Measurements from ENCODE around the gene PLCB1.

PLCB1 gene

GRCh38 chr20:8215361-8215781 is 83.3 kb downstream of the PLCB1 start:
- DNase-seq: no peak

DNA sequence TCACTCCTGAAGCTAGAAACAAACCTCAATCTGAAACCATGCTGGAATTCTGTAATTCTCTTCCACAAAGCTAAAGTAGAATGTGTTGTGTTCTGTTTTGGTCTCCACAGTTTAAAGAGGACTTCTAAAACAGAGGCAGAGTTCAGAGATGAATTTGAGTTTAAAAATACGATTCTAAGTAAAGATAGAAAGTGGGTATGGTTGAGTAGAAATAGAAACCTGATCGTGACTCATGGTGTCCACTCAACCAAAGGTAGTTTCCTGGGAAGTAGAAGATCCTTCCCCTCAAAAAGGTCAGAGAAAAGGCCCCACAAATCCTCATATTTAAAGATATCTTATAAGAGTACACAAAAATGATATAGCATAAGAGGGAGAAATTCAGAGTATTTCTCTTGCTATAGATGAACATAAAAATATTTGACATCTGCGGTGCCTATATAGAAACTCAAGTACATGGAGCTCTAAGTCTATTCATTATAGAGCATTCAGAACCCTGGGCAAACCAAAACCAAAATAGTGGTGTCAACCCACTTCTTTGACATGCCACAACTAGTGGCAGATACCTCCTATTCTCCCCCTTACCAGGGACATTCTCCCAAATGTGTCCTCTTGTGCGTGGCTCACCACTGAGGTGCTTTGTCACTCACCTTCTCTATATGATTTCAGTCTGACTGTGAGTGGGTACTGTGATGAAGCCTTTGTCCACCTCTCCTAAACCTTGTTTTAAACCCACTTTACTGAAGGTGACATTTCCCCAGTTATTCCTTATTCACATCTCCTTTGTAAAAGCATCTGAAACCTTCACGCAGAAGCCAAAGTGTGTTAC is 84.5 kb downstream of the PLCB1 start:
- DNase-seq: no peak

DNA sequence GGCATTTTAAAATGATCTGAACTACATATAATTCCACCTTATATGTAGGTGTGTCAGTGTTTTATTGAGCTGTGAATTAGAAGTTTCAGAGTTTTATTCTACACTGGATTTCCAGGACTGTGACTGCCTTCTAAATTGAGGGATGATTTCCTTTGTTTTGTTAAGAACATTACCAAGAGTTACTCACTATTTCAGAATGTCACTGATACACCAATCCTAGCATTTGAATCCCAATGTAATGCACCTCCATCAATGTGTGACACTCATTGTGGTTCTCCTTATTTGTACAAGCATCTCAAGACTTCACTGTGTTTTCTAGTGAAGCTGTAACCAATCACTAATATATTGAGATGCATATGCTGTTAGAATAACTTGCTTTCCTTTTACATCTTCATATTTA is 86.8 kb downstream of the PLCB1 start:
- DNase-seq: no peak

DNA sequence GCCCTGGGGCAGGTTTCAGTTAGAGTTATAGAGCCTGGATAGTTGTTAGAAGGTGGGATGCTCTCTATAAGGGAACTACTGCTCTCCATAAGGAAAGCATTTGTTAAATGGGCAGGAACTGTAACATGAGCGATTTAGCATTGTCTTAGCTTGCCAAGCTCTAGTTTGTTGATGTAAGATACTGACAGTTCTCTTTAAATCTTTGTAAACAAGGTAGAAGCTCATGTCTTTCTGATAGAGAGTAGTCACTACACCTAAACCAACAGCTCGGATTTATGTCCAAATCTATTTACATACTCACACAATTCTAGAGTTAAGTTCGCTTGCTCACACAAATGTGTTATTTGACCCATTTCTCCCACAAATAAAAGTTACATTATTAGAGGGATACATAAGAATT is 87.3 kb downstream of the PLCB1 start:
- no peak for DNase-seq

- no peak for DNase-seq
Measured at GRCh38 chr20:8220716-8221115, 88.7 kb downstream of the PLCB1 start.

DNA sequence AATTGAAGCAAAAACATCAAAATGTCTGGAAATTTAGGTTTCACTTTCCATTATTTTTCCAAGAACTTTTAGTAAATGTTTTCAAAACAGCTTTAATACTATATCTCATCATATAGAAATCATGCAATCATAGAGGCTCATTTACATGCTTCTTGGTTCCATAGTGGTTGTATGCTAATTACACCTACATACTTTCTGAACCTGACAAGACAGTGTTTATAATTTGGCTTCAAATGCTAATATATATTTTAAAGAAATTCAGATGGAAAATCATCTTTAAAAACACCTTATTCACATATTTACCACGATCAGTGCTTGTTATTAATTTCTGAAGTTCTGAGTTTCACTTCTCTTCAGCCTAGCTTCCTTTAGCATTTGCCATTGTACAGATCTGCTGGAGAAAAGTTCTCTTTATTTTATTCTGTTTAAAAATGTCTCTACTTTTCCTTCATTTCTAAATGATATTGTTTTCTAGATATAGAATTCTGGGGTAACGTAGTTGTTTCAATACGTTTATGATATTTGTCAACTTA is 89.9 kb downstream of the PLCB1 start:
- no peak for DNase-seq

- DNase-seq: no peak
Measured at GRCh38 chr20:8223091-8223870, 91.2 kb downstream of the PLCB1 start.

DNA sequence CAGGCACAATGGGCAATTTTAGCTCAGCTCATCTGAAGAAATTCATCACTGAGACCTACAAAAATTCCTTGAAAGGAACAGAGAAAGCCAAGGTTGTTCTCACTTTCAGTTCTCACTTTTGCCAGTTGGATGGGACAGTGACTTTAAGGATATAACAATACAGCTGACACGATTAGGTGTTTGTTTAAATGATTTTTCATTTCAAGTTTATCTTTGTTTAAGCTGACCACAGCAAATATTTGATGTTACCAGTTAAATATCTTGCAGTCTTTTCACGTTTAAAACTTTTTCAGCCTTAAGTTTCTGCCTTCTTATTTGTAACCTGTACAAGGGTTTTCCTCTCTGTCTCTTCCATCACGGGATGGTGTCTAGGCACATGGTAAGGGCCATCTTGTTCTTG is 93.6 kb downstream of the PLCB1 start:
- no peak for DNase-seq

GRCh38 chr20:8226106-8226505 is 94.0 kb downstream of the PLCB1 start:
- DNase-seq: no peak

DNA sequence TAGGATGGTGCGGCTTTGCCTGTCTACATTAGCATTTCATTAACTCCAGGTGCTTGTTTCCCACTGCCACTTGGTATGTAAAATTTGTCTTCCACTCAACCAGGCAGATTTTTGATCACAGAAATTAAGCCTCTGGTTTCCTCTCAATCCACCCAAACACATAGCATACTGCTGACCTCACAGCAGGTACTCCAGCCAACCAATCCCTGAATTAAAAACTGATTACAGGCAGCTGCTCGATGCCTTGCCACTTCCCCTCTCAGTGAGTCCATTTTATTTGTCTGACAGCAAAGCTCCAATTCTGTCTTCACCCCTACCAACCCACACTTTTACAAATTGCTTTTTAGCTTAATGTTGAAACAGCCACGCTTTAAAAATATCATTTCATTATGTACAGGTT is 95.2 kb downstream of the PLCB1 start:
- DNase-seq: no peak

GRCh38 chr20:8228315-8228714 is 96.2 kb downstream of the PLCB1 start:
- no peak for DNase-seq

- no peak for DNase-seq
Measured at GRCh38 chr20:8229090-8229489, 97.0 kb downstream of the PLCB1 start.

DNA sequence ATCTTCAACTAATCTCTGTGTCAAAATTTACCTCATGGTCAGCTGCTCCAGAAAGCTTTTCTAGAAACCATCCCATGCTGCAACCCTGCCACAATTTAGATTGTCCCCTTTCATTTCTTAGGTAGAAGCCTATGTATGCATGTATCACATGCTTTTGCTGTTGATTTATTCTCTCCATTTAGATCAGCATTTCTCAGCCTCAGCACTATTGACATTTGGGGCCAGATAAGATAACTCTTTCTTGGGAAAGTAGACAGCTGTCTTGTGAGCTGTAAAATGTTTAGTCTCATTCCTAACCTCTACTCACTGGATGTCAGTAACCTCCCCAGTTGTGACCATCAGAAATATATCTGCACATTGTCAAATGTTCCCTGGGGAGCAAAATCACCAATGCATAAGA is 99.0 kb downstream of the PLCB1 start:
- DNase-seq: no peak

DNA sequence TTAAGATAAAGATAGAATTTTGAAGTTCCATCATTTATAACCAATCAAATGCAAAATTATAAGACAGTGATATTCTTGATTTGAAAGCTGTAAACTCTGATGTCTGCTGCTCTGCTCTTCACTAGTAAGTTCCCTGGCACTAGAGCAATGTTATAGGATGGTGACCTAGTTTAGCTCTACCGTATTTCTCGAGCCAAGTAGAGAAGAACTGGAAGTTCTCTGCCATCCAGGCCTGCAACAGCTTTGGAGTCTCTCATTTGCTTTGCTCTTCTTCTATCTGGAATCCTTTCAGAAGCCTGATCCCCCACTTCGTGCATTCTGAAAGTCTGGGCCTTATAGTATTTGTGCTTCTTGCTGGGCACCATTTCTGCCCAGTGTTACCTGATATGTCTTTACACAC is 100.3 kb downstream of the PLCB1 start:
- no peak for DNase-seq

DNA sequence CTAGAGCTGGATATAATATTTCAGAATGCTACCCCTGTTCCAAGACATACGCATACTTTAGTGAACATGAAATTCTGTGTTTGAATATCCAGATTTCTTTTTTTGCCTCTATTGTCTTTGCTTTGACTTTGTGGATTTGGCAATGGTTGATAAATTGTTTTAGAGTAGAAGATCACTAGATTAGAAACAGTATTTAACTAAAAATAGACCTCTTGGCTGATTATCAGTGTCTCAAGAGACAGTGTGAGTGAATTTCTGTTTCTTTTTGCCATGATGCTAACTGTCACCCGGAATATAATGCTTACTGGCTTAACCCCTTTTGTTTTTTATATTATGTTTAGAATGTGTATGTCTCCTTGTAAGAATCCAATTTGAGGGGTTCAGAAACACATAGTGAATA is 102.5 kb downstream of the PLCB1 start:
- DNase-seq: no peak

GRCh38 chr20:8242066-8242465 is 110.0 kb downstream of the PLCB1 start:
- DNase-seq: no peak

DNA sequence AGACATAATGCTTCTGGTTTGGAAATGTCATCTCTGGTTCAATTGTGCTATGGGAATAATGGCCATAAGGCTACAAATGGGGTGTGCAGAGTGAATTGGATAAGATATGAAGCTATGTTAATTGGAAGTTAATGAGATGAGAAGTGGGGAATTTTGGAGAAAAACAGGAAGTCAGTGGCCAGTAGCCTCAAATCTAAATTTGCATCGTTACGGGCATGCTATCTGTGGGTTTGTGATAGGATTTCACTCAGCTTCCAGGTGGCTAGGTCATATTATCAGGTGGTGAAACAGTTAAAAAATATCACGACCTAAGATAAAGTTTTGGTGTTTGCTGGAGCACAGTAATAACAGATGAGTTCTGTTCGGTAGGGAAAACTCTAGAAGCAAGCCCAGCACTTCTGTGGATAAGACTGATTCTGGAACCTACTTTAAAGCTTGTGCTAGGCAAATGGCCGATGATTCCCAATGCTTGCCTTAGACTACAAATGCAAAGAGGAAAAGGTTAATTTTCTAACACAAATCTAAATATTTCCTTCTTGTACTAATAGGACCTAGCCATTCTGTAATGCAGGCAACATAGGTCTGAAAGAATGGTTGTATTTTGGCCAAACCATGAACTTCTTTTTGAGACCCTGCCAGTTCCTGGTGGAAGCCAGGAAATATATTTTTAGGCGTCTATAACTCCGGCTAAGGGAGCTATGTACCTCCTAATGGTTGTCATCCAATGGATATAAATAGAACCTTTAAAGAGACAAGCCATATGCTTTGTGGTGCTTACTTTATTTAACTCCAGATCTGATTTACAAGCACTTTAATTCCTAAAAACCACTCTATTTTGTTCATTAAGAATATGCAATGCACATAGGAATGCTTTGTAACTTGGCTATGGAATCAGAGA is 111.0 kb downstream of the PLCB1 start:
- DNase-seq: no peak

GRCh38 chr20:8244637-8245036 is 112.6 kb downstream of the PLCB1 start:
- DNase-seq: no peak

GRCh38 chr20:8246153-8246552 is 114.1 kb downstream of the PLCB1 start:
- no peak for DNase-seq

DNA sequence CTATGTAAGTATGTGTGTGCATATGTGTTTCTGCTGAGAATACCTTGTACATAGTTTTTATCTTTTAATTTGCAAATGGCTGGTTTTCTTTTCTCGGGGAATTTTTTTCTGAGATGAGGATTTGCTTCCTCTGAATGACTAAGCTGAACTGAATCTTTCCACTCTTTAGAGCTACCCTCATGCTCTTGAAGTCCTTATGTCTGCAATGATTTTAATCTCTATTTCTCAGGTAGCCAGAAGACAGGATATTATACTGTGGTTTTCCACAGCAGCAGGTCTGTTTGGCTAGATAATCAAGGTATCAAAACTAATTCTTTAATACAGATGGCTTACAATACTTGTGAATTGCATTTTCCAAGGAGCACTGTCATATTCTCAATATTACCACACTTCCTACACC is 114.7 kb downstream of the PLCB1 start:
- DNase-seq: no peak

GRCh38 chr20:8248051-8248450 is 116.0 kb downstream of the PLCB1 start:
- DNase-seq: no peak

- DNase-seq: no peak
Measured at GRCh38 chr20:8249634-8250033, 117.6 kb downstream of the PLCB1 start.

Measured in NCI-H2081 (cell line).